GM19468 (cell line): Measurements from ENCODE around the gene C1orf35.
"Not testable (repeated sequence)": the region's sequence is repeated elsewhere in the genome, so short reads cannot be mapped to it uniquely, and the experiment has no call there.

ENCODE experiments used
- ATAC-seq: cut with Tn5 transposase; IDR thresholded peaks from one replicate; pipeline ENCODE4 v1.9.1; 2021; ENCODE audit warnings: mild to moderate bottlenecking, moderate library complexity, moderate number of reproducible peaks; ENCODE audit not compliant: unreplicated experiment; ENCODE audit errors: extremely low read depth

Gene C1orf35

GRCh38 chr1:228112167-228112566, 9.0 kb upstream of the C1orf35 start:
- no peak for ATAC-seq

- ATAC-seq, result not testable (repeated sequence)
Measured at GRCh38 chr1:228111315-228111714, 8.2 kb upstream of the C1orf35 start.

GRCh38 chr1:228110556-228110955, 7.4 kb upstream of the C1orf35 start:
- no peak for ATAC-seq

GRCh38 chr1:228109962-228110488, 6.9 kb upstream of the C1orf35 start:
- ATAC-seq, result no peak

GRCh38 chr1:228109073-228109961, 6.2 kb upstream of the C1orf35 start, which contains the start of gene MRPL55:
MRPL55 (minus strand) TSS chr1:228109299; CDS start chr1:228108260, 1,039 bp downstream.
- ATAC-seq, result peak; percentile 63

- ATAC-seq, result no peak
Measured at GRCh38 chr1:228108742-228109072, 5.6 kb upstream of the C1orf35 start.

GRCh38 chr1:228108055-228108690, 5.0 kb upstream of the C1orf35 start:
- ATAC-seq, result no peak

- ATAC-seq, result no peak
Measured at GRCh38 chr1:228107636-228108035, 4.5 kb upstream of the C1orf35 start.

GRCh38 chr1:228106800-228107054, 3.6 kb upstream of the C1orf35 start:
- no peak for ATAC-seq

- no peak for ATAC-seq
Measured at GRCh38 chr1:228105996-228106799, 3.1 kb upstream of the C1orf35 start.

GRCh38 chr1:228105270-228105995, 2.3 kb upstream of the C1orf35 start:
- ATAC-seq, result no peak

GRCh38 chr1:228104526-228105269, 1.6 kb upstream of the C1orf35 start:
- ATAC-seq, result no peak

- ATAC-seq, result no peak
Measured at GRCh38 chr1:228101994-228102790, 933 bp downstream of the C1orf35 start.

GRCh38 chr1:228101614-228101993, 1.5 kb downstream of the C1orf35 start:
- no peak for ATAC-seq

- ATAC-seq, result no peak
Measured at GRCh38 chr1:228100822-228101613, 2.1 kb downstream of the C1orf35 start.

GRCh38 chr1:228099331-228099732, 3.8 kb downstream of the C1orf35 start:
- no peak for ATAC-seq

GRCh38 chr1:228098323-228098931, 4.7 kb downstream of the C1orf35 start:
- ATAC-seq, result no peak
